HFFc6 (cell line): Measurements from ENCODE around the gene ZEB2. TPM values are rescaled to one million over a fixed set of nuclear protein-coding genes. Genes with fewer than 3 reads are reported as not detected.

Experiments used
- DNase-seq: peaks from one replicate; pipeline ENCODE4 v3.0.0-alpha.2; 2018
- H3K27ac Mint-ChIP-seq: 2 replicates; pipeline ENCODE4 v1.8.0; 2020; ENCODE audit warnings: mild to moderate bottlenecking, mixed read lengths
- H3K27me3 Mint-ChIP-seq: 2 replicates; pipeline ENCODE4 v1.8.0; 2021; ENCODE audit warnings: mild to moderate bottlenecking, moderate library complexity, mixed read lengths; ENCODE audit not compliant: insufficient read depth
- H3K36me3 Mint-ChIP-seq: 2 replicates; pipeline ENCODE4 v1.8.0; 2021; ENCODE audit warnings: low read depth, mixed read lengths
- H3K4me1 Mint-ChIP-seq: 2 replicates; pipeline ENCODE4 v1.8.0; 2020; ENCODE audit warnings: low read depth, mixed read lengths
- H3K4me3 Mint-ChIP-seq: 2 replicates; pipeline ENCODE4 v1.8.0; 2020; ENCODE audit warnings: mild to moderate bottlenecking, moderate library complexity, mixed read lengths
- H3K9me3 Mint-ChIP-seq: 2 replicates; pipeline ENCODE4 v1.8.0; 2020; ENCODE audit warnings: mild to moderate bottlenecking, mixed read lengths
- CTCF ChIP-seq: fragments of 200-600 bp; sonication (generic); IDR thresholded peaks from 2 replicates; pipeline ENCODE4 v1.5.0; 2021; ENCODE audit warnings: antibody characterized with exemption, mild to moderate bottlenecking
- total RNA-seq, 6 experiments: library from RNA; stranded (reverse); fragmentation: NEBNext Ultra II Directional; extraction: Animal tissue kit (Norgen Biotek cat#: 25700); gene quantifications; 2 replicates in 1 of 6; 3 replicates in 5 of 6; pipeline ENCODE4 v1.2.3, GENCODE V29; 2021

The ZEB2 gene
- total RNA-seq, 6 experiments from 2014 or later = 57.0 to 76.3 (median 62.8) TPM

- H3K36me3 Mint-ChIP-seq = no peaks in the 10 kb centered on the region
- no peak for TF ChIP-seq CTCF
- H3K4me3 Mint-ChIP-seq = no peak overlapping the region
- H3K4me1 Mint-ChIP-seq = peaks cover 13% of the 10 kb centered on the region
- no peak overlapping the region for H3K27ac Mint-ChIP-seq
- no peak for DNase-seq
- no peaks in the 10 kb centered on the region for H3K9me3 Mint-ChIP-seq
- no peaks in the 10 kb centered on the region for H3K27me3 Mint-ChIP-seq
Measured at GRCh38 chr2:144545787-144546186, 25.9 kb upstream of the ZEB2 start.

- DNase-seq = no peak
- Mint-ChIP-seq H3K36me3 (no peaks in the 10 kb centered on the region), H3K4me1 (peaks cover 9% of the 10 kb centered on the region), H3K9me3 (no peaks in the 10 kb centered on the region), H3K4me3 (no peak overlapping the region), H3K27ac (no peak overlapping the region), H3K27me3 (no peaks in the 10 kb centered on the region)
- no peak for TF ChIP-seq CTCF
Measured at GRCh38 chr2:144544053-144544452, 24.1 kb upstream of the ZEB2 start.

DNA sequence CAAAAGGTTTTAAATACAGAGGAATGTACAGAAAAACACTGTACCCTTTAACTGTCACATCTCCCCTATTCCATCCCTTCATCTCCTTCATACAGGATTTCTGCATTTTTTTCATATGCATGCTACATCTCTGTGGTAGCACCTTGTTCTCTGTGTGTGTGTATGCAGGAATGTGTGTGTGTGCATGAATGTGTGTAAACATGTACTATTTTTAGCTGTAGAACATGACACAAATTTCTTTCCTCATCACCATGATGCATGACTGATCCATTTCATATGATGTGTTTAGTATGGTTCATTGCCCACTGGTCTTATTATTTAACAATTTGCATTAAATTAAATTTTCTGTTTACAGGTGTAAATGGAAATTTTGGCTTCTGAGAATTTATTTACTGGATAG lies 21.5 kb upstream of the ZEB2 start:
- Mint-ChIP-seq H3K4me1 (no peaks in the 10 kb centered on the region), H3K27ac (no peak overlapping the region), H3K27me3 (no peaks in the 10 kb centered on the region; the same call in 1 of the 2 replicates), H3K36me3 (no peaks in the 10 kb centered on the region), H3K4me3 (no peak overlapping the region), H3K9me3 (no peaks in the 10 kb centered on the region)
- no peak for TF ChIP-seq CTCF
- DNase-seq = no peak

- no peaks in the 10 kb centered on the region for H3K9me3 Mint-ChIP-seq
- no peaks in the 10 kb centered on the region; the same call in 1 of the 2 replicates for H3K27me3 Mint-ChIP-seq
- no peaks in the 10 kb centered on the region for H3K36me3 Mint-ChIP-seq
- no peaks in the 10 kb centered on the region for H3K4me1 Mint-ChIP-seq
- no peak overlapping the region for H3K4me3 Mint-ChIP-seq
- TF ChIP-seq CTCF = no peak
- DNase-seq = no peak
- H3K27ac Mint-ChIP-seq = no peak overlapping the region
Measured at GRCh38 chr2:144539289-144539782, 19.4 kb upstream of the ZEB2 start.

- Mint-ChIP-seq H3K4me1 (no peaks in the 10 kb centered on the region), H3K4me3 (no peak overlapping the region), H3K36me3 (no peaks in the 10 kb centered on the region), H3K27me3 (peaks cover 2% of the 10 kb centered on the region), H3K9me3 (no peaks in the 10 kb centered on the region), H3K27ac (no peak overlapping the region)
- TF ChIP-seq CTCF = no peak
- no peak for DNase-seq
Measured at GRCh38 chr2:144535300-144535699, 15.4 kb upstream of the ZEB2 start.

GRCh38 chr2:144533221-144533620 lies 13.3 kb upstream of the ZEB2 start:
- Mint-ChIP-seq H3K9me3 (no peaks in the 10 kb centered on the region), H3K27me3 (peaks cover 2% of the 10 kb centered on the region), H3K36me3 (no peaks in the 10 kb centered on the region), H3K4me1 (no peaks in the 10 kb centered on the region), H3K4me3 (no peak overlapping the region), H3K27ac (no peak overlapping the region)
- no peak for TF ChIP-seq CTCF
- no peak for DNase-seq
